Measurements from ENCODE around the gene EPHB1.
"Not testable (repeated sequence)": the region's sequence is repeated elsewhere in the genome, so short reads cannot be mapped to it uniquely, and the experiment has no call there.

Gene EPHB1

DNA sequence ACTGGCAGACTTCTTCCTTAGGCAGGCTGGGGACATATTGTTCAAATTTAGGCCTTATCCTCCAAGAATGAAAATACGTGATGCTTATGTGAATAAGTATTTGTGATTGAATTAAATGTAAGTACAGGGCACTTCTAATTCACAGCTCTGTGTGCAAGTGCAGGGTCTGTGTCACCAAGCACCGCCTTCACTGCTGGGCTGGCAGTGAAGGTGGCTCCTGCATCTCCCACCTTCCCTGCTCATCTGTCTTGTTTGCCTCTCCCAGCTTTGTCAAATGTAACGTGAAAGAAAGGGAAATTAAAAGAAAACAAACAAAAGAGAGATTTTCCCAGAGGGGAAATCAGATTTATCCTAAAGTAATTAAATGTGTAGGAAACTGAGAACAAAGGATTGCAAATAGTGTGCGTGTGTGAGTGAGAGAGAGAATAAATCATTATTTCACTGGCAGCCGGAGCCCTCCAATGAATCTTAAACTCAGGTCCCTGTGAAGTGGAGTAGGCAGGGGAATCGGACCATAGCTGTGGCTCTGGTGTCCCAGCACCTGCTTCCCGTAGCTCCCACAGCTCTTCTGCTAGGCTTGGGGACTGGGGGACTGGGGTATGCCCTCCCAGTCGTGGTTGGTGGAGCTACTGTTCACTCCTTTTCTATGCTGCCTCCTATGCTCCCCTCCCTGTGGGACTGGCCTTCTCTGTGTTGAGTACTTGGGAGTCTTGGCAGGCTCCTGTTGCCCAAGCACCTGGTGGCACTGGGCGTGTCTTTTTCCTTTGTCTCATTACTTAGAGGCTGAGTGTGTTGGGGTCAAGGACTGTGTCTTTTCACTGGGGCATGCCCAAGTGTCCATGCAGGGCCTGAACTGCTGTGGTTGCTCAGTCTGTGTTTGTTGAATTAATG, 222.2 kb downstream of the EPHB1 start:
- Histone ChIP-seq H3K4me1 (no peaks in the 10 kb centered on the region), H3K9me3 (no peaks in the 10 kb centered on the region), H3K27ac (no peak overlapping the region), H3K4me2 (no peak overlapping the region), H3K9ac (no peak overlapping the region), H3K4me3 (no peak overlapping the region), H4K20me1 (no peaks in the 10 kb centered on the region), H3K36me3 (no peaks in the 10 kb centered on the region), H3K27me3 (no peaks in the 10 kb centered on the region)
- TF ChIP-seq Cebpa-rat (IDR thresholded peaks at IDR 0.05) = no peak

DNA sequence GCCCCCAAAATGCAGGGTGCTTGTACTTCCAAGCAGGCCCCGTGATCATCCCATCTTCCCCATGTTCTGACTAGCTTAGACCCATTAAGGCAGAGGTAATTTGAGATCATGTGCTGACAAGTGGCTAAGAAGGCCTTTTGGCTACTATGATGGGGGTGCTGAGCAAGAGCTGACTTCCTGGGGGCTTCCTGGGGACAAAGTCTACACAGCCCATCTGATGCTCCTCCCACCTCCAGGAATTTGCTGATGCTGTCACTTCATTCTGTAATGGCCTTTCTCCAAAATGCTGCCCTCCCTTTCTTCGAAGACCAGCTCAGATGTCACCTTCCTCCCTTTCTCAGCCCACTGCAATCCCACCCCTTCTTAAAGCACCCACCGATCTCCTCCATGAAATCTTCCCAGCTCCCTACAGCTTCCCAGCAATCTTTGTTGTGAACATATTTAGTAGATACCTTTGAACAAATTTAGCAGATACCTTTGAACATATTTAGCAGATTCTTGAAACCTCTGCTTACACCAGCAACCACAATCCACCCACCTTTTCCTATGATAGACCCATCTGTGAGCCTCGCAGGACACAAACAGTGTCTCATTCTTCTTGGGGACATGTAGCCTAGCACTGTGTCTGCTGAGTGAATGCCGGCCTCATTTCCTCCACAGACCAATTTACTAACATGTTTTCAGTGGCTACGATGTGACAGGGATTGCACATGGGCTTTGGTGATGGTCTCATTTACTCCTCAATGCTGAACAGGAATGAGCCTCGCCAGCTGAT, 223.3 kb downstream of the EPHB1 start:
- Histone ChIP-seq H3K4me3 (no peak overlapping the region), H3K4me2 (no peak overlapping the region), H3K9ac (no peak overlapping the region), H3K36me3 (no peaks in the 10 kb centered on the region), H3K4me1 (no peaks in the 10 kb centered on the region), H3K9me3 (no peaks in the 10 kb centered on the region), H3K27me3 (no peaks in the 10 kb centered on the region), H4K20me1 (no peaks in the 10 kb centered on the region), H3K27ac (no peak overlapping the region)
- TF ChIP-seq Cebpa-rat (IDR thresholded peaks at IDR 0.05) = no peak

- no peaks in the 10 kb centered on the region for H3K36me3 ChIP-seq
- H3K4me1 ChIP-seq = no peaks in the 10 kb centered on the region
- H4K20me1 ChIP-seq = no peaks in the 10 kb centered on the region
- no peak overlapping the region for H3K27ac ChIP-seq
- no peaks in the 10 kb centered on the region for H3K9me3 ChIP-seq
- H3K4me2 ChIP-seq = no peak overlapping the region
- H3K9ac ChIP-seq = no peak overlapping the region
- H3K27me3 ChIP-seq = no peaks in the 10 kb centered on the region
- H3K4me3 ChIP-seq = no peak overlapping the region
- TF ChIP-seq Cebpa-rat (IDR thresholded peaks at IDR 0.05) = no peak
Measured at GRCh38 chr3:135020181-135020580, 225.1 kb downstream of the EPHB1 start.

DNA sequence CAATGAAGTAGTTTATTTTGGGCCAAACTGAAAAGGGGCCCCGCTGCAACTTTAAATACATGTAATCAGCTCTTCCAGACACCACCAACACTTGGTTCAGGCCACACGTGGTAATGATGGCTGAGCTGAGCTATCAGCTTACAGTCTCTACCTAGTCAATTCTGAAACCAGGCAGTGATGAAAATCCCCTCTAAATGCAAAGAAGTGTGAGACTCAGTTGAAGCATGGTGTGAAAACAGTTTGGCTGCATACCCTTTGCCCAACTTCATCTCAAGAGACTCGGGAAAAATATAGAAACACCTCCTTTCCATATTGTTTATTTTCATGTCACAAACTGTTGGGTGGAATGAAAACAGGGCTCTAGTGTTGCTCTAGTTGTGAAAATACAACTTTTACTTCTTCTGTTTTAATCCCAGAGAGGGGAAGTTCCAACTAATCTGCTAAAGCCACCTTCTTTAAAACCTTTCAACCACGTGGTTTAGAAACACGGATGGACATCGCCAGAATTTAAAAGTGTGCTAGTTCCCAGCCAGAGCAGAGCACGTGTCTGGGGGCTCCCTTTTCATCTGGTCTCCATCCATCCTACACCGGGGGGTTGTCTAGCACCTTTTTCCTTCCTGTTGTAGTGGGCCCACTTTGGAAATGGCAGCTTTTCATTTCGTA, 229.1 kb downstream of the EPHB1 start:
- Histone ChIP-seq H3K9me3 (no peaks in the 10 kb centered on the region), H3K9ac (no peak overlapping the region), H3K27me3 (no peaks in the 10 kb centered on the region), H3K36me3 (no peaks in the 10 kb centered on the region), H3K4me2 (no peak overlapping the region), H4K20me1 (no peaks in the 10 kb centered on the region), H3K4me3 (no peak overlapping the region), H3K27ac (no peak overlapping the region), H3K4me1 (no peaks in the 10 kb centered on the region)
- no peak for TF ChIP-seq Cebpa-rat (IDR thresholded peaks at IDR 0.05)

GRCh38 chr3:135030768-135031615, 235.9 kb downstream of the EPHB1 start:
- H3K9ac ChIP-seq, H3K36me3 ChIP-seq, H4K20me1 ChIP-seq, H3K4me1 ChIP-seq, H3K27ac ChIP-seq, H3K4me2 ChIP-seq, H3K27me3 ChIP-seq, H3K9me3 ChIP-seq, H3K4me3 ChIP-seq: not testable (repeated sequence)

GRCh38 chr3:135033737-135034136, 238.7 kb downstream of the EPHB1 start:
- peaks cover 8% of the 10 kb centered on the region for H3K4me1 ChIP-seq
- H3K9ac ChIP-seq = no peak overlapping the region
- H3K27ac ChIP-seq = no peak overlapping the region
- H3K4me2 ChIP-seq = no peak overlapping the region
- no peaks in the 10 kb centered on the region for H3K9me3 ChIP-seq
- H3K36me3 ChIP-seq = no peaks in the 10 kb centered on the region
- no peaks in the 10 kb centered on the region for H3K27me3 ChIP-seq
- no peak overlapping the region for H3K4me3 ChIP-seq
- no peaks in the 10 kb centered on the region for H4K20me1 ChIP-seq
- no peak for TF ChIP-seq Cebpa-rat (IDR thresholded peaks at IDR 0.05)

GRCh38 chr3:135034291-135034768, 239.3 kb downstream of the EPHB1 start:
- H3K9ac ChIP-seq = no peak overlapping the region
- H4K20me1 ChIP-seq = no peaks in the 10 kb centered on the region
- H3K27ac ChIP-seq = no peak overlapping the region
- H3K4me3 ChIP-seq = no peak overlapping the region
- H3K36me3 ChIP-seq = no peaks in the 10 kb centered on the region
- TF ChIP-seq Cebpa-rat (IDR thresholded peaks at IDR 0.05) = no peak
- no peaks in the 10 kb centered on the region for H3K9me3 ChIP-seq
- H3K4me2 ChIP-seq = no peak overlapping the region
- H3K27me3 ChIP-seq = no peaks in the 10 kb centered on the region
- peaks cover 8% of the 10 kb centered on the region for H3K4me1 ChIP-seq

DNA sequence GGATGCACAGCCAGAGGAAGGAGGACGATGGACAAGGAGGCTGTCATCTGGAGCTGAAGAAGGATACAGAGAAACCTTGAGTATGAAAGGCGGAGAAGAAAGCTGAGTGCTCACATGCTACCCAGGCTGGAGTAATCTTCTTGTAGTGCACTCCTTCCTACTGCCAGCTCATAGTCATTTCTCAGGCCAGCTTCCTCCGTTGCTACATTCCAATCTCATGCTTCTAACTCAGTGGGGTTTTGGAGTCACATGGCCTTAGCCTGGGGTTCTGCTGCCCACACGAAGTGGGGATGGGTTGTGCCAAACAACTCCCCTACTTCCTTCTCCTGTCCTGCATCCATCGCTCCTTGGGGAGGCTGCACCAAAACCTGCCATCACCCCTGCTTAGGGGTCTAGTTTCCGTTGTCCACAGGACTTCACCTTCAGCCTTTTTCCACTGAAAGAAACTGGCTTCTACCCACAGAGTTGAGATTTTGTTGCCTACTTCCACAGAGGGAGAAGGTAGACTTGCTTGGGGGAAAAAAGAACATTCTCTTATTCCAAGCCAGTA, 239.9 kb downstream of the EPHB1 start:
- TF ChIP-seq Cebpa-rat (IDR thresholded peaks at IDR 0.05) = no peak
- Histone ChIP-seq H3K27ac (no peak overlapping the region), H4K20me1 (no peaks in the 10 kb centered on the region)

DNA sequence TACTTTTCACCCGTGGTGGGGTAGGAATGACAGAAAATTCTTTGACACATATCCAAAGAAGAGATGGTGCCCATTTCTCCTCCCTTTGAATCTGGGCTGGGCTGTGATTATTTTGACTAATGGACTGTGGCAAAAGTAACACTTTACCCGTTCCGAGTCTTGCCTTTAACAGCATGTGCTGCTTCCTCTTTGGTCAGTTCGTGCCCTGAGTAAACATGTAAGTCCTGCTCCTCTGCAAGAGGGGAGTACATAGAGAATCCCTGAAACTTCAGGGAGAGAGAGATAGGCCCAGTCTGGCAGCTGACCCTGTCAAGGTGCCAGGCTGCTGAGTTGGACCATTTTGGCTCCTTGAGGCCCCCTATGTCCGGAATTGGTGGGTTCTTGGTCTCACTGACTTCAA, 243.1 kb downstream of the EPHB1 start:
- H3K4me3 ChIP-seq = no peak overlapping the region

More for the DNA sequence above, 239.9 kb downstream of the EPHB1 start:
- Histone ChIP-seq H3K36me3 (no peaks in the 10 kb centered on the region), H3K4me1 (peaks cover 8% of the 10 kb centered on the region), H3K9ac (no peak overlapping the region), H3K4me3 (no peak overlapping the region), H3K4me2 (no peak overlapping the region), H3K9me3 (no peaks in the 10 kb centered on the region), H3K27me3 (no peaks in the 10 kb centered on the region)

GRCh38 chr3:135039536-135039935, 244.5 kb downstream of the EPHB1 start:
- not testable (repeated sequence) for H3K27ac ChIP-seq, H3K9me3 ChIP-seq, H4K20me1 ChIP-seq, H3K36me3 ChIP-seq, H3K27me3 ChIP-seq, H3K4me1 ChIP-seq, H3K4me2 ChIP-seq, H3K9ac ChIP-seq, H3K4me3 ChIP-seq

More for the DNA sequence above, 243.1 kb downstream of the EPHB1 start:
- Histone ChIP-seq H3K36me3 (no peaks in the 10 kb centered on the region), H3K4me2 (no peak overlapping the region), H3K9ac (no peak overlapping the region), H3K27me3 (no peaks in the 10 kb centered on the region), H3K27ac (no peak overlapping the region), H4K20me1 (no peaks in the 10 kb centered on the region), H3K9me3 (no peaks in the 10 kb centered on the region), H3K4me1 (peaks cover 8% of the 10 kb centered on the region)
- TF ChIP-seq Cebpa-rat (IDR thresholded peaks at IDR 0.05) = no peak

All from BLaER1 (cell line).